Neuronal stem cell (in vitro differentiated cells): ENCODE data around the gene CAPN15.

Experiments
- DNase-seq: peaks from one replicate; pipeline ENCODE4 v3.0.0-alpha.2; 2013; ENCODE audit warnings: low spot score
- H2AFZ ChIP-seq: one replicate; pipeline ENCODE4 v1.6.1; 2013; ENCODE audit warnings: mild to moderate bottlenecking, low read length, inconsistent platforms
- H2AK5ac ChIP-seq: 2 replicates; pipeline ENCODE4 v1.6.1; 2013; ENCODE audit warnings: low read depth, mild to moderate bottlenecking, inconsistent platforms, low read length, moderate library complexity, mixed read lengths
- H2BK120ac ChIP-seq: 2 replicates; pipeline ENCODE4 v1.6.1; 2013; ENCODE audit warnings: low read depth, mild to moderate bottlenecking, inconsistent platforms, low read length, moderate library complexity, mixed read lengths
- H2BK12ac ChIP-seq: one replicate; pipeline ENCODE4 v1.6.1; 2013; ENCODE audit warnings: low read length, inconsistent platforms
- H2BK15ac ChIP-seq: 2 replicates; pipeline ENCODE4 v1.6.1; 2013; ENCODE audit warnings: mild to moderate bottlenecking, low read length, inconsistent platforms, mixed read lengths
- H2BK5ac ChIP-seq: one replicate; pipeline ENCODE4 v1.6.1; 2013; ENCODE audit warnings: inconsistent platforms, mild to moderate bottlenecking, low read length, moderate library complexity
- H3K14ac ChIP-seq: one replicate; pipeline ENCODE4 v1.6.1; 2013; ENCODE audit warnings: low read length, inconsistent platforms
- H3K18ac ChIP-seq: 2 replicates; pipeline ENCODE4 v1.6.1; 2013; ENCODE audit warnings: low read length, inconsistent platforms
- H3K23ac ChIP-seq: 2 replicates; pipeline ENCODE4 v1.6.1; 2013; ENCODE audit warnings: low read depth, mild to moderate bottlenecking, mixed read lengths, low read length, inconsistent platforms; ENCODE audit not compliant: poor library complexity
- H3K27ac ChIP-seq: replicated peaks from 3 replicates; pipeline ENCODE4 v1.5.1; 2013; ENCODE audit warnings: low read length, inconsistent platforms
- H3K27me3 ChIP-seq, 3 experiments: 2 replicates each; pipeline ENCODE4 v1.6.1; 2013; ENCODE audit warnings: low read length in 3 of 3, mild to moderate bottlenecking in 2 of 3, inconsistent platforms in 1 of 3, low read depth in 1 of 3, mixed read lengths in 1 of 3, moderate library complexity in 1 of 3; ENCODE audit not compliant: control insufficient read depth in 3 of 3, insufficient read depth in 3 of 3
- H3K36me3 ChIP-seq, 2 donors: replicated peaks in 1 of 2; 2 replicates each; pipeline ENCODE4 v1.6.1; 2013; ENCODE audit warnings: low read length in 2 of 2; ENCODE audit not compliant: control insufficient read depth in 2 of 2, insufficient read depth in 2 of 2
- H3K4ac ChIP-seq: 2 replicates; pipeline ENCODE4 v1.6.1; 2013; ENCODE audit warnings: inconsistent platforms, mild to moderate bottlenecking, low read length, moderate library complexity
- H3K4me1 ChIP-seq, 2 donors: 1 replicate in 1 of 2; 2 replicates in 1 of 2; pipeline ENCODE4 v1.6.1; 2013; ENCODE audit warnings: low read length in 2 of 2, low read depth in 1 of 2; ENCODE audit not compliant: control insufficient read depth in 2 of 2, insufficient read depth in 1 of 2
- H3K4me2 ChIP-seq: one replicate; pipeline ENCODE4 v1.6.1; 2013; ENCODE audit warnings: mild to moderate bottlenecking, low read length, inconsistent platforms; ENCODE audit not compliant: insufficient read depth, poor library complexity, severe bottlenecking
- H3K4me3 ChIP-seq, 2 donors: 2 replicates each; pipeline ENCODE4 v1.5.1; 2013; ENCODE audit warnings: low read length in 2 of 2, mild to moderate bottlenecking in 2 of 2, inconsistent platforms in 1 of 2, moderate library complexity in 1 of 2
- H3K79me1 ChIP-seq: one replicate; pipeline ENCODE4 v1.6.1; 2013; ENCODE audit warnings: low read depth, mild to moderate bottlenecking, inconsistent platforms, low read length, moderate library complexity
- H3K9ac ChIP-seq: one replicate; pipeline ENCODE4 v1.6.1; 2013; ENCODE audit warnings: mild to moderate bottlenecking, low read depth, low read length, inconsistent platforms; ENCODE audit not compliant: poor library complexity
- H3K9me3 ChIP-seq, 2 donors: replicated peaks in 1 of 2; 2 replicates each; pipeline versions ENCODE3 to v1.6.1; 2013; ENCODE audit warnings: low read length in 2 of 2, mild to moderate bottlenecking in 2 of 2, inconsistent platforms in 1 of 2, low read depth in 1 of 2, mixed read lengths in 1 of 2, moderate library complexity in 1 of 2; ENCODE audit not compliant: control insufficient read depth in 2 of 2, insufficient read depth in 1 of 2
- H4K8ac ChIP-seq: one replicate; pipeline ENCODE4 v1.6.1; 2013; ENCODE audit warnings: low read depth, mild to moderate bottlenecking, inconsistent platforms, low read length, moderate library complexity
- H4K91ac ChIP-seq: one replicate; pipeline ENCODE4 v1.6.1; 2013; ENCODE audit warnings: low read length, low read depth, mild to moderate bottlenecking, inconsistent platforms; ENCODE audit not compliant: poor library complexity
- WGBS, 2 donors: extraction: QIAGEN DNeasy Blood & Tissue Kit; methylation state at CpG; one replicate each; pipeline ENCODE4 v1.1.7; 2013; ENCODE audit warnings: missing lambda C conversion rate in 2 of 2, mixed read lengths in 1 of 2; ENCODE audit not compliant: insufficient read length in 2 of 2, insufficient replicate concordance in 1 of 2; ENCODE audit errors: extremely low coverage in 2 of 2; 5-methylcytosine and 5-hydroxymethylcytosine counted together

Gene CAPN15

DNA sequence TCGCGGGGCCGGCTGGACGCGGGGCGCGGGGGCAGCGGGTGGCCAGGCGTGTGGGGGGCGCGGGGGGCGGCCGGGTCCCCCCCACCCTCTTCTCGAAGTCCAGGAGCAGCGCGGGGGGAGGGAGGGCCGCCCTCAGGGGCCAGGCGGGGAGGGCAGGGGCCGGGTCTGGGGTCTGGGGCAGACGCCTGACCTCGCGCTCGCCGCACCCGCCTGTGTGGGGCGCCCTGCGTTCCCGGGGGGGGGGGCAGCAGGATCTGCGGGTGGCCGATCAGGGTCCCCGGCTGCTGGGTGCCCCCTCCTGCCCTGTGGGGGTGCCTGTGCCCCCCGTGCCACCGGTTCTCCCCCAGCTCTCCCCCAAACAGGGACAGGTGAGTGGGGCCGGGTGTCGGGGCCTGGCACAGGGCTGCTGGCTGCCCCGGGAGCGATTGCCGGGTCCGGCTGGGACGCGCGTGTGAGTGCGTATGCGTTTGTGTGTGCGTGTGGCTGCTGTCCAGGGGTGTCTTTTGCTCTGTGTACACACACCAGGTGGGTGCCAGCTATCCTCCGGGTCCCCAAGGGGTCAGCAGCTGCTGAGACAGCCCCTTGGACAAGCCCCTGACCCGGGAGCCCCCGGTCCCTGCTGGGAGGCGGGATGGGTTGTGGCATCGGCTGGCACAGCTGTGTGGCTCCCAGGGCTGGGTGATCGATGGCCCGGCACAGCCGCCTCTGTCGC, 33.3 kb downstream of the CAPN15 start:
- Histone ChIP-seq H2BK15ac (peak overlapping the region; percentile 49), H3K4me3 (no peak overlapping the region), H2BK120ac (no peak overlapping the region), H4K91ac (peak overlapping the region; percentile 30), H3K79me1 (peaks cover 6% of the 10 kb centered on the region), H2AK5ac (peak overlapping the region; percentile 75), H3K9me3 (peaks cover 0 to 2% of the 10 kb centered on the region in 2 donors), H3K9ac (no peak overlapping the region), H4K8ac (no peak overlapping the region), H3K4me1 (peaks cover 0 to 17% of the 10 kb centered on the region in 2 donors), H3K18ac (no peak overlapping the region), H2AFZ (no peak overlapping the region), H2BK12ac (no peak overlapping the region), H2BK5ac (no peak overlapping the region), H3K14ac (peak overlapping the region; percentile 47), H3K27ac (no peak overlapping the region), H3K23ac (peak overlapping the region; percentile 65), H3K4me2 (peak overlapping the region; percentile 62), H3K36me3 (no peaks in the 10 kb centered on the region), H3K27me3 (peaks cover 14 to 59% (median 44%) of the 10 kb centered on the region in 3 experiments), H3K4ac (no peak overlapping the region)
- no CpG with 5 or more reads among the region's 54 CpGs for WGBS, 2 donors
- no peak for DNase-seq

DNA sequence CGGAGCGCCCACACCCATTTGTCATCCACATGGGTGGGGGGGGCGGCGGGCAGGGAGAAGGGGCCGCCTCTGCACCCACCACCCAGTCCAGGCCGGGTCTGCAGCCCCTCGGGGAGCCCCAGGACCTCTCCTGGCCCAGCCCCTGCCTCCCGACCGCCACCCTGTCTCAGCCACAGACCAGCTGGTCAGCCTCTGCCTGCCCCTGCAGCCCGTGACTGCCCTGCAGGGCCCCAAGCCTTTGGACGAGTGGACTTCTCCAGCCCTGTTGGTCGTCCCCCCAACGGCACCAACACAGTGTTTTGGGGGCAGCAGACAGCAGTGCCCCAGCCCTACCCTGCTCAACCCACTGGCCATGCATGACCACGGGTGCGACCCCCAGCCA, 33.9 kb downstream of the CAPN15 start:
- no peak overlapping the region for H3K4me2 ChIP-seq
- H3K9me3 ChIP-seq = peaks cover 0 to 2% of the 10 kb centered on the region in 2 donors
- H3K14ac ChIP-seq = peak overlapping the region; percentile 47
- no CpG with 5 or more reads among the region's 15 CpGs for WGBS, 2 donors
- H2BK5ac ChIP-seq = peak overlapping the region; percentile 66
- no peak overlapping the region for H3K27ac ChIP-seq
- H2BK12ac ChIP-seq = no peak overlapping the region
- no peak overlapping the region for H3K9ac ChIP-seq
- H4K8ac ChIP-seq = no peak overlapping the region
- H3K18ac ChIP-seq = peak overlapping the region; percentile 64
- no peak overlapping the region for H3K4ac ChIP-seq
- peaks cover 0 to 23% of the 10 kb centered on the region in 2 donors for H3K4me1 ChIP-seq
- H2AFZ ChIP-seq = no peak overlapping the region
- H2AK5ac ChIP-seq = peak overlapping the region; percentile 98
- H3K4me3 ChIP-seq = no peak overlapping the region
- peak overlapping the region; percentile 30 for H4K91ac ChIP-seq
- peaks cover 14 to 59% (median 44%) of the 10 kb centered on the region in 3 experiments for H3K27me3 ChIP-seq
- peak overlapping the region; percentile 95 for H3K23ac ChIP-seq
- peak overlapping the region; percentile 81 for H2BK120ac ChIP-seq
- H3K36me3 ChIP-seq = no peaks in the 10 kb centered on the region
- no peak for DNase-seq
- peak overlapping the region; percentile 89 for H2BK15ac ChIP-seq
- peaks cover 6% of the 10 kb centered on the region for H3K79me1 ChIP-seq

DNA sequence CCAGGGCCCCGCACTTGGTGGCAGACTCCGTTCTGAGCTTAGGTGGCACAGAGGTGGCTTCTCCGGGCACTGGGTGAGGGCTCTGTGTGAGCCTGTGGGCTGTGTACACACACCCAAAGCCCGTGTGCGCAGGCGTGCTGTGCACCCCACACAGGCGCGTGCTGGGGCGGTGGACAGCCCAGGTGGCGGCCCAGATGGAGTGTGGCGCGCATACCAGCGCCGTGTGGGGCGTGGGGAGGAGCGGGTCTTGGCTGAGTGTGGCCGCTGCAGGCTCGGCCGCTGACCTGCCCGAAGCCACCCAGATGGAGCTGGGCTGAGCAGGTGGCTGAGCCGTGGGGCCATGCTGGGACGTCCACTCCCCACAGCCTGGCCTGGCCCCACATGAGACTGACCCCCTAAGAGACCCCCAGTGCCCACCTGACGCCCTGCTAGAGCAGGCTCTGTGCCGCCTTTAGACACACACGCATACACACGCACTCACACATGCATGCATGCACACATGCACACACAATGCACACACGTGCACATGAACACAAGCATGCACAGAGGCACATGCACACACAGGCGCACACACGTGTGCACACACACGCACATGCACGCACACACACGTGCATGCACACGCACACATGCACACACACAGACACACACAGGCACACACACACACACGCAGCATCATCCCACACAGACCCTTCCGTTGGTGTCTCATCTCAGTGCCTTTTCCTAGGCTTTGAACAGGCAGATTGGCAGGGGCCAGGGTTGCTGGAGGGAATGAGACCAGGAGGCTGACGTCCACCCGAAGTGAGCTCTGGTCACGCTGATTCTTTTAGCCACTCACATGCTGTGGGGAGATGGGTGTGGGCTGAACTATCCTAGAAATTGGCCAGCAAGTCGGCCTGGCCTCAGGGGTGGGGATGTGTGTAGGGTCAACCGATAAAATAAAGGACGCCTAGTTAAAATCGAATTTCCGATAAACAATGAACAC, 34.7 kb downstream of the CAPN15 start:
- H2AFZ ChIP-seq = no peak overlapping the region
- H4K8ac ChIP-seq = peak overlapping the region; percentile 29
- no peak overlapping the region for H3K27ac ChIP-seq
- peak overlapping the region; percentile 30 for H4K91ac ChIP-seq
- peaks cover 0 to 2% of the 10 kb centered on the region in 2 donors for H3K9me3 ChIP-seq
- H2BK120ac ChIP-seq = peak overlapping the region; percentile 81
- H3K4me3 ChIP-seq = peak overlapping the region in 1 of 2 donors; percentile 70
- H3K4me1 ChIP-seq = peaks cover 0 to 30% of the 10 kb centered on the region in 2 donors
- no peak overlapping the region for H3K4ac ChIP-seq
- H3K14ac ChIP-seq = peak overlapping the region; percentile 31
- no peaks in the 10 kb centered on the region for H3K36me3 ChIP-seq
- peaks cover 14 to 58% (median 44%) of the 10 kb centered on the region in 3 experiments for H3K27me3 ChIP-seq
- peak overlapping the region; percentile 95 for H3K23ac ChIP-seq
- peak overlapping the region; percentile 66 for H2BK5ac ChIP-seq
- DNase-seq = no peak
- peak overlapping the region; percentile 64 for H3K18ac ChIP-seq
- no CpG with 5 or more reads among the region's 43 CpGs for WGBS, 2 donors
- peak overlapping the region; percentile 89 for H2BK15ac ChIP-seq
- H2BK12ac ChIP-seq = peak overlapping the region; percentile 98
- peak overlapping the region; percentile 98 for H2AK5ac ChIP-seq
- peaks cover 6% of the 10 kb centered on the region for H3K79me1 ChIP-seq
- H3K4me2 ChIP-seq = no peak overlapping the region
- H3K9ac ChIP-seq = peak overlapping the region; percentile 74
